Body of pancreas (tissue), 4 donors: ENCODE data around the gene TPRX2.
"Not testable (repeated sequence)": the region's sequence is repeated elsewhere in the genome, so short reads cannot be mapped to it uniquely, and the experiment has no call there.

ENCODE experiments used
- CTCF ChIP-seq, 7 experiments: fragments of 450-650 bp in 4 of 7; fragments of 200-600 bp in 3 of 7; sonication (generic) in 3 of 7; IDR thresholded peaks; one replicate each; pipeline ENCODE4 v1.5.1; 2016 to 2019; ENCODE audit warnings: antibody characterized with exemption in 7 of 7
- POLR2A ChIP-seq, 3 donors: fragments of 450-650 bp; IDR thresholded peaks; one replicate each; pipeline ENCODE4 v1.6.1; 2016; ENCODE audit warnings: antibody characterized with exemption in 3 of 3, mild to moderate bottlenecking in 2 of 3

GRCh38 chr19:47858646-47859285 is at the start of gene TPRX2:
- TF ChIP-seq CTCF, POLR2A (IDR thresholded peaks at IDR 0.05): not testable (repeated sequence)
